Bronchial epithelial cell (primary cell): ENCODE data around the gene STXBP6. TPM values are rescaled to one million over a fixed set of nuclear protein-coding genes. Genes with fewer than 3 reads are reported as not detected.

Experiments
- DNase-seq: peaks from one replicate; pipeline ENCODE4 v3.0.0-alpha.2; 2010; ENCODE audit warnings: low read depth
- FAIRE-seq: peaks from 2 replicates; lab custom pipeline; 2011; peaks lifted over from hg19 to GRCh38; lab: Jason Lieb, UNC
- H3K27me3 ChIP-seq: 2 replicates; pipeline ENCODE4 v1.5.1; 2011; ENCODE audit warnings: low read length; ENCODE audit not compliant: control insufficient read depth, insufficient read depth
- H3K36me3 ChIP-seq: 2 replicates; pipeline ENCODE4 v1.5.1; 2011; ENCODE audit warnings: low read length; ENCODE audit not compliant: control insufficient read depth, insufficient read depth
- H3K4me3 ChIP-seq: 2 replicates; pipeline ENCODE4 v1.5.1; 2011; ENCODE audit warnings: mild to moderate bottlenecking, low read depth, low read length, control low read depth
- total RNA-seq: library from RNA; depleted of rRNA; stranded (reverse); fragments of >200 nt; gene quantifications from 2 replicates; pipeline ENCODE4 v1.2.1, GENCODE V29; 2014
- TF ChIP-seq, protein P1 (sequence below): IDR thresholded peaks from 2 replicates; pipeline ENCODE4 v1.5.1; 2011; ENCODE audit warnings: mild to moderate bottlenecking, moderate library complexity, low read length, control low read depth, inconsistent platforms; ENCODE audit not compliant: insufficient read depth, severe bottlenecking

The STXBP6 gene
- total RNA-seq, 1 donor from 2014 or later: not detected

DNA sequence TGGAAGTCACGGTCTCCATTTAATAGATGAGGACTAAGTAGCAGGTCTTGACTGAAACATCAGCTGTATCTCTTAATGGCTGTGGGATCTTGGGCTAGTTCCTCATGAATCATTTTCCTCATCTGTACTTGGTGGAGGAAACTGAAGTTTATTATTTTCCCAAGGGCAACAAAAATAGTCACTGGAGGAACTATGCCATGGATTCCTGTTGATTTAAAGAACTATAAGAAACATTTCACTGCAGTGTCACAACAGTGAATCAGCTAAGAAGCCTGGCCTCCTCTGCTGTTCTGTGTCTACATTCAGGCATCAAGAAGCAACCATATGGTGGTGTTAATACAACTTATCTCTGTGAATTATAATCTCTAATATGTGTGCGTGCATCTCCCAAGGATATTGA, 200.5 kb downstream of the STXBP6 start:
- DNase-seq (no peak), FAIRE-seq (no peak)
- H3K4me3 ChIP-seq: no peak overlapping the region
- H3K36me3 ChIP-seq: no peaks in the 10 kb centered on the region
- TF ChIP-seq, protein P1, sequence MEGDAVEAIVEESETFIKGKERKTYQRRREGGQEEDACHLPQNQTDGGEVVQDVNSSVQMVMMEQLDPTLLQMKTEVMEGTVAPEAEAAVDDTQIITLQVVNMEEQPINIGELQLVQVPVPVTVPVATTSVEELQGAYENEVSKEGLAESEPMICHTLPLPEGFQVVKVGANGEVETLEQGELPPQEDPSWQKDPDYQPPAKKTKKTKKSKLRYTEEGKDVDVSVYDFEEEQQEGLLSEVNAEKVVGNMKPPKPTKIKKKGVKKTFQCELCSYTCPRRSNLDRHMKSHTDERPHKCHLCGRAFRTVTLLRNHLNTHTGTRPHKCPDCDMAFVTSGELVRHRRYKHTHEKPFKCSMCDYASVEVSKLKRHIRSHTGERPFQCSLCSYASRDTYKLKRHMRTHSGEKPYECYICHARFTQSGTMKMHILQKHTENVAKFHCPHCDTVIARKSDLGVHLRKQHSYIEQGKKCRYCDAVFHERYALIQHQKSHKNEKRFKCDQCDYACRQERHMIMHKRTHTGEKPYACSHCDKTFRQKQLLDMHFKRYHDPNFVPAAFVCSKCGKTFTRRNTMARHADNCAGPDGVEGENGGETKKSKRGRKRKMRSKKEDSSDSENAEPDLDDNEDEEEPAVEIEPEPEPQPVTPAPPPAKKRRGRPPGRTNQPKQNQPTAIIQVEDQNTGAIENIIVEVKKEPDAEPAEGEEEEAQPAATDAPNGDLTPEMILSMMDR: no peak
- H3K27me3 ChIP-seq: no peaks in the 10 kb centered on the region

DNA sequence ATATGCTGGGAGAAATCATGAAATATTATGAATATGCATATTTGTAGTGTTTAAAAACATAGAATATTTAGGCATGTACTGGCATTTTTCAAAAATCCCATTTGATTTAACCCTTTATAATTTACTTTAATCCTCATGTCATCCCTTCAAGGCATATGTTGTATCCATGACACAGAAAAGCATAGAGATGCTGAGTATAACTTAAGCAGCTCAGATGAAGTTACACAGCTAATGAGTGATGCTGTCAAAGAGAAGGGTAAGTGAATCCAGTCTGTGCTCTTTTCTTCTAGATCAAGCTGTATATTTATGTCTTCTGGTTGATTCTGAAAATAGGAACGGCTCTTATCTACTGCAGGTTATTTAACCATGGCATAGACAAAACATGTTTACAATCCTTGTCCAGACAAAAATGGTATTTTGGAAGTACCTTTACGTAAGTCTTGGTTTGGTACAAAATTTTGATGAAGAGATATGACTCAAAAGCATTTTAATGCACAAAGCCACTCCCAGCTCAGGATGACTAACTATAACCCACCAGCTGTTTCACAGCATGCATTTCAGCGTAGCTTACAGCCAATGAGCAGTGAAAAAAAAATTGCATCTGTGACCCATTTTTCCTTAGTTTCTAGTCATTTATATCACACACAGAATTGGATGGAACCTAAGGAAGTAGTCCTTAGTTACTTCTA, 201.7 kb downstream of the STXBP6 start:
- DNase-seq (peak; percentile 5), FAIRE-seq (no peak)
- H3K4me3 ChIP-seq: no peak overlapping the region
- no peaks in the 10 kb centered on the region for H3K27me3 ChIP-seq
- TF ChIP-seq, protein P1: no peak
- no peaks in the 10 kb centered on the region for H3K36me3 ChIP-seq

DNA sequence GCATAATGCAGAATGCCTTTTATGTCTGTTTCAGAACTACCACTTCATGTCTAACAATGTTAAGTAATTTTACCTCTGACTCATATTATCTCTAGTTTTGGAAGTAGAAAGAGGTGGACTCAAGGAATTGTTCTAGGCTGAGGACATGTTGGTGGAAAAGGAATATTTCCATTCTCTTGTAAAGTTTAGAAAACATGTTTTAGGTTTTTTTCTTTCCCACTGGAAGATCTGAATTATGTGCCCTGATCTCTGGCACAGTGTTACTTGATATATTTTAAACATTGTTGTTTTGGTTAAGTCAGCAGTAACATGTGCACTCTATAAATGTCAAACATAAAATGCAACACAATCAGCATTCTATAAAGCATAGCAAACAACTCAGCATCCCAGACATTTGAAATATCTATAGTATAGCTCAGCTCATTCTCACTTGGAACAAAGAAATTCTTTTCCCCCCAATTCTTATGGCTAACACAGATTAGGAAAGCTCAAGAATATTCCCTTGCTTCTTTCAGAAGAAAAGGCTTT, 202.3 kb downstream of the STXBP6 start:
- no peak overlapping the region for H3K4me3 ChIP-seq
- TF ChIP-seq, protein P1: no peak
- no peak for FAIRE-seq
- H3K36me3 ChIP-seq: no peaks in the 10 kb centered on the region
- H3K27me3 ChIP-seq: no peaks in the 10 kb centered on the region
- no peak for DNase-seq

DNA sequence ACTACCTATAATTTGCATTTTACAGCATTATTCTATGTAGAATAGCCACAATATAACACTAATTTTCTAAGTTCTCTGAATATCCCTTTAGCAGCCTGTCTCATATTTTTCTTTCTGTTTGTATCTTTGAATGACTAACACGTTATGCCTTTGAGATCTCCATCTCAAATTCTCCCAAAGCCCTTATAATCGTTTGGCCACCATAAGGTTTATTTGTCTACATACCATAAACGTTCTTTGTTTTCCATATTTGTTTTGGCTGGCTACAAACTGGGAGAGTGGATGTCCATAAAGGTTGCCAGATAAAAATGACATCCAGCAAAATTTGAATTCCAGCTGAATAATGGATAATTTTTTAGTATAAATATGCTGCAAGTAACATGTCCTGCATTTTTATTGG, 203.7 kb downstream of the STXBP6 start:
- no peaks in the 10 kb centered on the region for H3K27me3 ChIP-seq
- TF ChIP-seq, protein P1: no peak
- no peak for FAIRE-seq

DNA sequence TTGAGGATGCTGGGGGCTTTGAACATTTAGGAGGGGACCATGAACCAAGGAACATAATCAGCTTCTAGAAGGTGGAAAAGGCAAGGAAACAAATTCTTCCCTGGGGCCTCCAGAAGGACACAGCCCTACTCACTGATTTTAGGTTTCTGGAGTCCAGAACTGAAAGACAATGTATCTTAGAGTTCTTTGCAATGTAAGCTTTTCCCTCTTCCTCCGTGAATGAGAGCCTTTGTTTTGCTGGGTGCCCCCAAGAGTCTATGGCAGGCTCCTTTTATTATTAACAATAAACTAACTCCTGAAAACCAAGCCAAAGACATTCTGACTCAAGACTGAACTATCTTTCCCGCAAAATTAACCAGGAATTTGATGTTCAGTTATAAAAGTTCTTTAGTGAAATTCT, 204.1 kb downstream of the STXBP6 start:
- DNase-seq (no peak), FAIRE-seq (no peak)
- Histone ChIP-seq H3K36me3 (no peaks in the 10 kb centered on the region), H3K27me3 (no peaks in the 10 kb centered on the region), H3K4me3 (no peak overlapping the region)
- TF ChIP-seq, protein P1: no peak

More for the DNA sequence above, 203.7 kb downstream of the STXBP6 start:
- Histone ChIP-seq H3K4me3 (no peak overlapping the region), H3K36me3 (no peaks in the 10 kb centered on the region)
- DNase-seq: no peak
